ENCODE data around the gene RRP1B.

DNA sequence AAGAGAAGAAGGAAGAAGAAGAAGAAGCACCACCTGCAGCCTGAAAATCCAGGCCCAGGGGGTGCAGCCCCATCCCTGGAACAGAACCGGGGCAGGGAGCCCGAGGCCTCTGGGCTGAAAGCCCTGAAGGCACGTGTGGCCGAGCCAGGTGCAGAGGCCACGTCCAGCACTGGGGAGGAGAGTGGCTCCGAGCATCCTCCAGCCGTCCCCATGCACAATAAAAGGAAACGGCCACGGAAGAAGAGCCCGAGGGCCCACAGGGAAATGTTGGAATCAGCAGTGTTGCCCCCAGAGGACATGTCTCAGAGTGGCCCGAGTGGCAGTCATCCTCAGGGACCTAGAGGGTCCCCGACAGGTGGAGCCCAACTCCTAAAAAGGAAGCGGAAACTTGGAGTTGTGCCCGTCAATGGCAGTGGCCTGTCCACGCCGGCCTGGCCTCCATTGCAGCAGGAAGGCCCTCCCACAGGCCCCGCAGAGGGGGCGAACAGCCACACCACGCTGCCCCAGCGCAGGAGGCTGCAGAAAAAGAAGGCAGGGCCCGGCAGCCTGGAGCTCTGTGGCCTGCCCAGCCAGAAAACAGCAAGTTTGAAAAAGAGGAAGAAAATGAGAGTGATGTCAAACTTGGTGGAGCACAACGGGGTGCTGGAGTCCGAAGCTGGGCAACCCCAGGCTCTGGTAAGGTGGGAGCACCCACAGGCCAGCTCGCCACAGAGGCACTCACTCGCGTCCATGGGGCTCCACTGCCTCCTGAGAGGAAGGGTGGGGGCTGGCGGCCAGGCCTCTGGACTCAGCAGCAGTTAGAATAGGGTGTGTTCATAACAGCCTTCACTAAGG lies 28.4 kb downstream of the RRP1B start:
- TF ChIP-seq, protein P1, sequence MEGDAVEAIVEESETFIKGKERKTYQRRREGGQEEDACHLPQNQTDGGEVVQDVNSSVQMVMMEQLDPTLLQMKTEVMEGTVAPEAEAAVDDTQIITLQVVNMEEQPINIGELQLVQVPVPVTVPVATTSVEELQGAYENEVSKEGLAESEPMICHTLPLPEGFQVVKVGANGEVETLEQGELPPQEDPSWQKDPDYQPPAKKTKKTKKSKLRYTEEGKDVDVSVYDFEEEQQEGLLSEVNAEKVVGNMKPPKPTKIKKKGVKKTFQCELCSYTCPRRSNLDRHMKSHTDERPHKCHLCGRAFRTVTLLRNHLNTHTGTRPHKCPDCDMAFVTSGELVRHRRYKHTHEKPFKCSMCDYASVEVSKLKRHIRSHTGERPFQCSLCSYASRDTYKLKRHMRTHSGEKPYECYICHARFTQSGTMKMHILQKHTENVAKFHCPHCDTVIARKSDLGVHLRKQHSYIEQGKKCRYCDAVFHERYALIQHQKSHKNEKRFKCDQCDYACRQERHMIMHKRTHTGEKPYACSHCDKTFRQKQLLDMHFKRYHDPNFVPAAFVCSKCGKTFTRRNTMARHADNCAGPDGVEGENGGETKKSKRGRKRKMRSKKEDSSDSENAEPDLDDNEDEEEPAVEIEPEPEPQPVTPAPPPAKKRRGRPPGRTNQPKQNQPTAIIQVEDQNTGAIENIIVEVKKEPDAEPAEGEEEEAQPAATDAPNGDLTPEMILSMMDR (IDR thresholded peaks at IDR 0.05): no peak
- no peak for TF ChIP-seq EZH2phosphoT487 (IDR thresholded peaks at IDR 0.05)
- no peak for TF ChIP-seq EZH2 (IDR thresholded peaks at IDR 0.05)

Measured in neural progenitor cell (in vitro differentiated cells).